Mucosa of descending colon (tissue), 3 donors: ENCODE results near the gene SLC22A7. TPM values are rescaled to one million over a fixed set of nuclear protein-coding genes. Genes with fewer than 3 reads are reported as not detected.

ENCODE experiments used
- ATAC-seq: fragments of 200-7000 bp; cut with Tn5 transposase; one replicate; pipeline ENCODE4 v1.9.1; 2020; ENCODE audit warnings: mild to moderate bottlenecking, moderate library complexity
- DNase-seq, 3 donors: peaks; one replicate each; pipeline ENCODE4 v3.0.0-alpha.2; 2020
- H3K36me3 ChIP-seq: fragments of 200-600 bp; one replicate; pipeline ENCODE4 v1.8.0; 2021; ENCODE audit warnings: low read depth, mild to moderate bottlenecking
- H3K4me1 ChIP-seq: fragments of 200-600 bp; one replicate; pipeline ENCODE4 v1.8.0; 2021; ENCODE audit warnings: low read depth, mild to moderate bottlenecking
- H3K4me3 ChIP-seq: fragments of 200-600 bp; one replicate; pipeline ENCODE4 v1.8.0; 2021; ENCODE audit warnings: mild to moderate bottlenecking
- H3K9me3 ChIP-seq: fragments of 200-600 bp; one replicate; pipeline ENCODE4 v1.8.0; 2021; ENCODE audit warnings: mild to moderate bottlenecking
- CTCF ChIP-seq: fragments of 200-600 bp; IDR thresholded peaks from one replicate; pipeline ENCODE4 v1.8.0; 2022; ENCODE audit warnings: antibody characterized with exemption, mild to moderate bottlenecking
- intact Hi-C, 2 donors: fragments of 100-400 bp; cut with DNase I in 1 of 2; cut with micrococcal nuclease in 1 of 2; formaldehyde crosslinking; loops; one replicate each; pipeline versions ENCODE4 v1.11.0 to v1.11.1; 2022; cut with DNase I, micrococcal nuclease
- total RNA-seq, 3 donors: library from RNA; stranded (reverse); fragmentation: NEBNext Ultra II Directional in 2 of 3; extraction: Animal tissue kit (Norgen Biotek cat#: 25700) in 2 of 3; gene quantifications; one replicate each; pipeline versions ENCODE4 v1.2.1 to v1.2.4, GENCODE V29; 2021 to 2023
- donor health status: DM: no; HTN: no; CAD: no; lungs with moderate emphysema.
- donor health status: DM: no; HTN: no; CAD: no.
- donor health status: DM: no; HTN: yes; CAD: no.

Gene SLC22A7
- total RNA-seq, 3 donors from 2014 or later = 0.32 TPM; not detected in 2

- no peak for DNase-seq
- no peak for ATAC-seq
- Histone ChIP-seq H3K36me3 (no peaks in the 10 kb centered on the region), H3K4me3 (no peak overlapping the region), H3K4me1 (peaks cover 4% of the 10 kb centered on the region), H3K9me3 (no peaks in the 10 kb centered on the region)
- intact Hi-C loops = no loop called here
- no peak for TF ChIP-seq CTCF
These were observed 43.2 kb upstream of the SLC22A7 start for GRCh38 chr6:43254846-43255245.

- intact Hi-C loops = no loop called here
- Histone ChIP-seq H3K4me3 (no peak overlapping the region), H3K36me3 (no peaks in the 10 kb centered on the region), H3K9me3 (no peaks in the 10 kb centered on the region), H3K4me1 (peaks cover 4% of the 10 kb centered on the region)
- TF ChIP-seq CTCF = no peak
- ATAC-seq = no peak
- no peak for DNase-seq
These were observed 42.5 kb upstream of the SLC22A7 start for GRCh38 chr6:43255408-43256054.

DNA sequence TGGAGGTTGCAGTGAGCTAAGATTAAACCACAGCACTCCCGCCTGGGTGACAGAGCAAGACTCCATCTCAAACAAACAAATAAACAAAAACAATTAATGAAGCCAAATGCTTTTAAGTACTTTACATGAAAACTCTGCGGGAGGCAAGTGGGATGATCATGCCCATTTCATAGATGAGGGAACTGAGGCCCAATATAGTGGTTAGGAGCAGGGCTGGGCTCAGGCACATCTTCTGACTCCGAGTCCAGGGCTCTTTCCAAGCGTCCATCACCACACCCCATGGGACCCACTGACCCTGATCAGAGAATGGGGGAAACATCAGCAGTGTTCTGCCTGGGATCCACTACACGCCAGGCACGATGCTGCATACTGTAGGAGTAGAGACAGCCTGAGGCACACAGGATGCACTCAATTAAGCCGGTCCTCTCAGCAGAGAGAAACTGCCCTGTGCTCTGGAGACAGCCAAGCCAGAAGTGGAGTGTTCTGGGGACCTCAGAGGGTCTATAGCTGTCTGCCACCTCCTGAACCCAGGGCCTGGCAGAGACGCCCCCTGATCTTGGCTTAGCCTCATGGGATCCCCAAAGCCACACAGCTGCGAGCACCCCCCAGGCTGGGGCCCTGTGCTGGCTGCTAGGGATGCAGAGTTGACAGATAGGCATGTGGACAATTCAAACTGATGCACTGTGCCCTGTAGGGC is 41.2 kb upstream of the SLC22A7 start:
- intact Hi-C loops = no loop called here
- ATAC-seq = no peak
- Histone ChIP-seq H3K36me3 (no peaks in the 10 kb centered on the region), H3K9me3 (no peaks in the 10 kb centered on the region), H3K4me1 (no peaks in the 10 kb centered on the region), H3K4me3 (no peak overlapping the region)
- DNase-seq = no peak
- TF ChIP-seq CTCF = no peak

- intact Hi-C loops = no loop called here
- DNase-seq = no peak
- Histone ChIP-seq H3K4me3 (no peak overlapping the region), H3K9me3 (no peaks in the 10 kb centered on the region), H3K4me1 (no peaks in the 10 kb centered on the region), H3K36me3 (no peaks in the 10 kb centered on the region)
- no peak for TF ChIP-seq CTCF
- ATAC-seq = no peak
These were observed 40.5 kb upstream of the SLC22A7 start for GRCh38 chr6:43257367-43258145.

DNA sequence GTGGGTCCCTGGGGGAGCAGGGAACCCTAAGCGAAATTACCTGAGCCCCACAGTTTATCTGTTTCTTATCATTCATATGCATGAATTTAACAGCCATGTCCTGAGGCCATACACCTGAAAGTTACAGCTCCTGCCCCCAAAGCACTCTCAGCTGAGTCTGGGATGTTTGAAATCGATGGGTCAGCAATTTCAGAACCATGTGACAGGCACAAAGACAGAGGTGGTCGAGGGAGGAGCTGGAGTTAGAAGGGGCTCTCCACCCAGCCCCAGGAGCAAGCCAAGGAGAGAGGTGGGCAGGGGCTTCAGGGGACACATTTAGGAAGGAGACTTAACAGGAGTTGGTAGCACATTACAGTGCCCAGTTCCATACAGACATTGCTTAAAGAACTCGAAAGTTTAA is 39.9 kb upstream of the SLC22A7 start:
- Histone ChIP-seq H3K4me1 (no peaks in the 10 kb centered on the region), H3K9me3 (no peaks in the 10 kb centered on the region), H3K36me3 (no peaks in the 10 kb centered on the region), H3K4me3 (no peak overlapping the region)
- DNase-seq = no peak
- intact Hi-C loops = no loop called here
- TF ChIP-seq CTCF = no peak
- ATAC-seq = no peak
